Measurements from ENCODE around the gene SLC6A5.

- TF ChIP-seq CTCF (IDR thresholded peaks at IDR 0.05) (no peak), POLR2A (IDR thresholded peaks at IDR 0.05) (no peak)
Observed at GRCh38 chr11:20688761-20689160, 89.4 kb downstream of the SLC6A5 start.
